DMS153 (cell line): ENCODE measurements around the gene TXK.

ENCODE experiments used
- DNase-seq: peaks from one replicate; lab custom pipeline; 2025; lab: John Stamatoyannopoulos, UW

TXK gene

DNA sequence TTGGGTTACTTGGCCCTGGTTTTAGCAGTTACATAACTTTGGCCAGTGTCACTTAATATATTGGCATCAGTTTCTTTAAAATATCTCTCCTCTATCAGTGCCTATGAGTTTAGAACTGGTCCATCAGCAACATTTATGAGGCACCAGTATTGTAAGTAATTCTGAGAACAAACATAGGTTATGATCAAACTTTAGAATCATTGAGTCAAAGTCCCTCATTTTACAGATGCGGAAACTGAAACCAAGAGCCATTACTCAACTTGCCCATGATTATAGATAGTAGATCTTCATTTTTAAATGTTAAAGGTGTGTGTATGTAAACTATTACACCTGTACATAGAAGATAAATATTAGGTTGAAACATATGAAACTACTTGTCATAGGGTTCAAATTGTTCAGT is 113.0 kb downstream of the TXK start:
- no peak for DNase-seq

DNA sequence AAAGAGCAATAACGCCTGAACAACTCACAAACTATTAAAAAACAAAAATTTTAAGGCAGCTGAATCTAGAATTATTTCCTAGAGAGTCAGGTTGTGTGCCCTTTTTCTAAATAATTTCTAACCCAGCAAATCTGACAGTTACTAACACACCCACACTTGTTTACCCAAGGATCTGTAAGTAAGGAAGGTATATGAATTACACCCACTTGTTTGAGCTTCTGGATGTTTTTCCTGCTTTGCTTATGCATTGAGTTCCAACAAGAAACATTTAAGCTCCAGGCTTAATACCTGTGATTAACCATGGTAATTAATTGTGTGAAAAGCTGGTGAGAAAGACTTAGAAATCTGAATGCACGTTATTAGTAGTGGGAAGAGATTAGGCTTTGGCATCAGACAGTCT is 115.9 kb downstream of the TXK start:
- no peak for DNase-seq

DNA sequence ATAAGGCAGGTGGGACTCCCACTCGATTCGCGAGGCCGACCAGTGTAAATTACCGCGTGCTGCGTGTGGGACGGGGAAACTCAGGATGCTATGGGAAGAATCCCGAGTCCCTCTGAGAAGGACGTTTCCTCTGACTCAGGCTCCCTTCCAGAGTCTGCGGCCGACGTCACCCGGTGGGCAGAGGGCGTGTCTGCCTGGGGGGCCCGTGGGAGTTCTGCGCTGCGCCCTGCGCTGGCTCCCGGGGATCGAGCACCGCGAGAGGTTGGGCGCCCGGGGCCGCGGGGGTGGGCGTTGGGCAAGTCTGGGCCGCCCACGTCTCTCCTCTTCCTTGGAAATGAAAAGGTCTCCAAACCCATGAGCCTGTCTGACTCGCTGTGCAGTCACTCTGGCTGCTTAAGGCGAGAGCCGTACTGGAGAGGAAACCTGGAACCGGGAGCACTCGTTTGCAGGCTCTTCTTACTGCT is 116.9 kb downstream of the TXK start:
- no peak for DNase-seq
